ENCODE results near the gene RAB10. TPM values are rescaled to one million over a fixed set of nuclear protein-coding genes. Genes with fewer than 3 reads are reported as not detected.

Gene RAB10
- total RNA-seq, 2 donors from 2014 or later, result 115 to 121 TPM

DNA sequence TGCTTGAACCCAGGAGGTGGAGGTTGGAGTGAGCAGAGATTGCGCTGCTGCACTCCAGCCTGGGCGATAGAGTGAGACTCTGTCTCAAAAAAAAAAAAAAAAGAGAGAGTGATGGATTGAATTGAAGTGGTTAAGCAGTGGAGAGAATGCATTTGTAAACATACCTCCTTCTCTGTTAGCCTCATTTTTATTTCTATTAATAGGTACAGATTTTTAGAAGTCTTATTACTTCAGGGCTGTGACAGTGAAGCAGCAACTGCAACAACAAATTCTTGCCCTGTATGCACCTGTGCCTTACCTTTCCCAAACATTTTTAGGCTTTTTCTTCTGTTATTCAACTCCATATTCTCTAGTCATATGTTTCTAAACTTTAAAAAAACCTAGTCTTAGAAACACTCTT lies 55.5 kb downstream of the RAB10 start:
- Histone ChIP-seq H3K36me3 (ENCODE audit: control insufficient read depth, insufficient read depth, low read length) (peaks cover 27% of the 10 kb centered on the region), H3K27me3 (ENCODE audit: control insufficient read depth, insufficient read depth, low read length, poor library complexity, severe bottlenecking) (no peaks in the 10 kb centered on the region), H3K9me3 (ENCODE audit: control insufficient read depth, low read length) (no peaks in the 10 kb centered on the region), H3K4me1 (ENCODE audit: control insufficient read depth, insufficient read depth, low read length) (no peaks in the 10 kb centered on the region), H3K9ac (ENCODE audit: extremely low read depth, low read length, poor library complexity, severe bottlenecking) (no peak overlapping the region), H3K4me3 (ENCODE audit: low read length) (no peak overlapping the region), H3K27ac (ENCODE audit: low read depth, low read length) (no peak overlapping the region)
- Mint-ChIP-seq H3K9me3 (no peaks in the 10 kb centered on the region), H3K4me3 (no peak overlapping the region), H3K4me1 (peaks cover 12% of the 10 kb centered on the region), H3K36me3 (ENCODE audit: low read depth) (peaks cover 26% of the 10 kb centered on the region), H3K27ac (no peak overlapping the region), H3K27me3 (ENCODE audit: insufficient read depth) (no peaks in the 10 kb centered on the region)
- 100% methylated on average over 2 of the region's 2 CpGs; no CpG with 5 or more reads in 1 of the 2 experiments for WGBS, 2 experiments (ENCODE audit: insufficient coverage in 1 of 2, insufficient read length in 1 of 2)
- TF ChIP-seq, protein P1, sequence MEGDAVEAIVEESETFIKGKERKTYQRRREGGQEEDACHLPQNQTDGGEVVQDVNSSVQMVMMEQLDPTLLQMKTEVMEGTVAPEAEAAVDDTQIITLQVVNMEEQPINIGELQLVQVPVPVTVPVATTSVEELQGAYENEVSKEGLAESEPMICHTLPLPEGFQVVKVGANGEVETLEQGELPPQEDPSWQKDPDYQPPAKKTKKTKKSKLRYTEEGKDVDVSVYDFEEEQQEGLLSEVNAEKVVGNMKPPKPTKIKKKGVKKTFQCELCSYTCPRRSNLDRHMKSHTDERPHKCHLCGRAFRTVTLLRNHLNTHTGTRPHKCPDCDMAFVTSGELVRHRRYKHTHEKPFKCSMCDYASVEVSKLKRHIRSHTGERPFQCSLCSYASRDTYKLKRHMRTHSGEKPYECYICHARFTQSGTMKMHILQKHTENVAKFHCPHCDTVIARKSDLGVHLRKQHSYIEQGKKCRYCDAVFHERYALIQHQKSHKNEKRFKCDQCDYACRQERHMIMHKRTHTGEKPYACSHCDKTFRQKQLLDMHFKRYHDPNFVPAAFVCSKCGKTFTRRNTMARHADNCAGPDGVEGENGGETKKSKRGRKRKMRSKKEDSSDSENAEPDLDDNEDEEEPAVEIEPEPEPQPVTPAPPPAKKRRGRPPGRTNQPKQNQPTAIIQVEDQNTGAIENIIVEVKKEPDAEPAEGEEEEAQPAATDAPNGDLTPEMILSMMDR (conservative IDR thresholded peaks at IDR 0.05), result no peak
- DNase-seq, result no peak

DNA sequence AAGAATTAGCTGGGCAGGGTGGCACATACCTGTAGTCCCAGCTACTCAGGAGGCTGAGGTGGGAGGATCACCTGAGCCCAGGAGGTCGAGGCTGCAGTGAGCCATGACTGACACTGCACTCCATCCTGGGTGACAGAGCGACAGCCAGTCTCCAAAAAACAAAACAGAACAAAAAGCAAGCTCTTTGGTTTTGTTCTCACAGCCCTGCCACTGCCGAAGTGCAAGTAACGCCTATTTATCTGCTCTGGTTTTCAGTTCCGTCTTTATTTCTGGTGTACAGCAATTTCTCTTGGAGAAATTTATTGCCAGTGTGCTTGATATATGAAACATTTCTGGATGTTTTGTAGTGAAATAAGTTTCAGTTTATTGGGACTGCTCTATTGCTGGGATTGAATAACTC lies 61.9 kb downstream of the RAB10 start:
- Mint-ChIP-seq H3K9me3 (no peaks in the 10 kb centered on the region), H3K27ac (no peak overlapping the region), H3K36me3 (ENCODE audit: low read depth) (peaks cover 51% of the 10 kb centered on the region)

DNA sequence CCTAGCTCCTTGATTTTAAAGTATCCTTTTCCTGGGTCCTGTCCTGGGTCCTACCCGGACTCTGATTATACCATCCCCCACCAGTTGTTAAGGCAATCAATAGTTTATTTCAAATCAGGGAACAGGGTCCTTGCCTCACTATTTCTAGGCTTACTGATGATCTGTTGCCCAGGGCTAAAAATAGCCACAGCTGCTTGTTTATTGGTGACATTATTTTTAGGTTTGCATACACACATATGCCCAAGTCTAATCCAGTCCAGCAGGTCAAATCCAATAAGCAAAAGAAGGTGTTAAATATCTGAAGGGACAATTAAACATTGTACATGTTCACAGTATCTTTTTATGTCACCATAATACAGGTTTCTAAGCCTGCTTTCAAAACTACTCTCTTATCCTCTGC lies 66.0 kb downstream of the RAB10 start:
- H3K27ac Mint-ChIP-seq, result peak overlapping the region; percentile 64
- TF ChIP-seq, protein P1 (conservative IDR thresholded peaks at IDR 0.05), result no peak
- no peaks in the 10 kb centered on the region for H3K27me3 Mint-ChIP-seq (ENCODE audit: insufficient read depth)
- H3K9me3 Mint-ChIP-seq, result peaks cover 15% of the 10 kb centered on the region
- H3K36me3 ChIP-seq (ENCODE audit: control insufficient read depth, insufficient read depth, low read length), result peaks cover 67% of the 10 kb centered on the region
- peaks cover 6% of the 10 kb centered on the region for H3K4me1 Mint-ChIP-seq
- H3K27me3 ChIP-seq (ENCODE audit: control insufficient read depth, insufficient read depth, low read length, poor library complexity, severe bottlenecking), result no peaks in the 10 kb centered on the region
- 89 to 100% methylated on average over 1 of the region's 1 CpG for WGBS, 2 experiments (ENCODE audit: insufficient coverage in 1 of 2, insufficient read length in 1 of 2)
- no peak for DNase-seq
- no peak overlapping the region for H3K9ac ChIP-seq (ENCODE audit: extremely low read depth, low read length, poor library complexity, severe bottlenecking)
- H3K9me3 ChIP-seq (ENCODE audit: control insufficient read depth, low read length), result peaks cover 16% of the 10 kb centered on the region
- peaks cover 72% of the 10 kb centered on the region for H3K36me3 Mint-ChIP-seq (ENCODE audit: low read depth)
- H3K4me3 Mint-ChIP-seq, result no peak overlapping the region
- H3K27ac ChIP-seq (ENCODE audit: low read depth, low read length), result no peak overlapping the region
- no peaks in the 10 kb centered on the region for H3K4me1 ChIP-seq (ENCODE audit: control insufficient read depth, insufficient read depth, low read length)
- H3K4me3 ChIP-seq (ENCODE audit: low read length), result no peak overlapping the region

More for the DNA sequence above, 61.9 kb downstream of the RAB10 start:
- TF ChIP-seq, protein P1 (conservative IDR thresholded peaks at IDR 0.05), result no peak
- Histone ChIP-seq H3K27me3 (ENCODE audit: control insufficient read depth, insufficient read depth, low read length, poor library complexity, severe bottlenecking) (no peaks in the 10 kb centered on the region), H3K9me3 (ENCODE audit: control insufficient read depth, low read length) (no peaks in the 10 kb centered on the region), H3K9ac (ENCODE audit: extremely low read depth, low read length, poor library complexity, severe bottlenecking) (no peak overlapping the region), H3K27ac (ENCODE audit: low read depth, low read length) (peak overlapping the region; percentile 28), H3K36me3 (ENCODE audit: control insufficient read depth, insufficient read depth, low read length) (peaks cover 43% of the 10 kb centered on the region), H3K4me3 (ENCODE audit: low read length) (no peak overlapping the region), H3K4me1 (ENCODE audit: control insufficient read depth, insufficient read depth, low read length) (no peaks in the 10 kb centered on the region)
- no peak overlapping the region for H3K4me3 Mint-ChIP-seq
- peaks cover 6% of the 10 kb centered on the region for H3K4me1 Mint-ChIP-seq
- 97% methylated on average over 3 to 5 of the region's 5 CpGs for WGBS, 2 experiments (ENCODE audit: insufficient coverage in 1 of 2, insufficient read length in 1 of 2)
- no peaks in the 10 kb centered on the region for H3K27me3 Mint-ChIP-seq (ENCODE audit: insufficient read depth)
- no peak for DNase-seq
